Measurements from ENCODE around the gene ARL3.

DNA sequence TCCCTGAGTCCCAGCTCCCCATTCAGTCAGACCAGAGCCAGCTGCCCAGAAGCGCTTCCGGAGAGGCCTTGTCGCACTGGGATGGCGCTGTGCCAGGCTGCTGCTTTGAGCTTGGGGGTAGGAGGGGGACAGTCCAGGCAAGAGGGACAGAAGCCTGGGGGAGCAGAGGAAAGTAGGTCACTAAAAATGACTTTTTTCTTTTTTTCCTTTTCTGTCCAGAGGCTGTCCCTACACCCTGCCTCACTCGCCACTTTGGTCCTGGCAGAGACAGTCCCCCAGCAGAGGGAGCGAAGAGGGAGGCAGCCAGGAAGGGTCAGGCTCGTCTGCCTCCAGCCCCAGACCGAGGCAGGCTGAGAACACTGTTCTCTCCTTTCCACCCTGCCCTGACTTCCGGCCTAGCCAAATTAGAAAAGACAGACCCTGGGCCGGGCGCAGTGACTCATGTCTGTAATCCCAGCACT, 85.7 kb downstream of the ARL3 start:
- TF ChIP-seq, protein P1, sequence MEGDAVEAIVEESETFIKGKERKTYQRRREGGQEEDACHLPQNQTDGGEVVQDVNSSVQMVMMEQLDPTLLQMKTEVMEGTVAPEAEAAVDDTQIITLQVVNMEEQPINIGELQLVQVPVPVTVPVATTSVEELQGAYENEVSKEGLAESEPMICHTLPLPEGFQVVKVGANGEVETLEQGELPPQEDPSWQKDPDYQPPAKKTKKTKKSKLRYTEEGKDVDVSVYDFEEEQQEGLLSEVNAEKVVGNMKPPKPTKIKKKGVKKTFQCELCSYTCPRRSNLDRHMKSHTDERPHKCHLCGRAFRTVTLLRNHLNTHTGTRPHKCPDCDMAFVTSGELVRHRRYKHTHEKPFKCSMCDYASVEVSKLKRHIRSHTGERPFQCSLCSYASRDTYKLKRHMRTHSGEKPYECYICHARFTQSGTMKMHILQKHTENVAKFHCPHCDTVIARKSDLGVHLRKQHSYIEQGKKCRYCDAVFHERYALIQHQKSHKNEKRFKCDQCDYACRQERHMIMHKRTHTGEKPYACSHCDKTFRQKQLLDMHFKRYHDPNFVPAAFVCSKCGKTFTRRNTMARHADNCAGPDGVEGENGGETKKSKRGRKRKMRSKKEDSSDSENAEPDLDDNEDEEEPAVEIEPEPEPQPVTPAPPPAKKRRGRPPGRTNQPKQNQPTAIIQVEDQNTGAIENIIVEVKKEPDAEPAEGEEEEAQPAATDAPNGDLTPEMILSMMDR (IDR thresholded peaks at IDR 0.05) = no peak
- TF ChIP-seq POLR2A (IDR thresholded peaks at IDR 0.05) = no peak

Measured in body of pancreas (tissue), 4 donors.